NB4 (cell line): ENCODE measurements around the gene KRTAP23-1.

Source experiments
- MYC ChIP-seq: IDR thresholded peaks from 2 replicates; pipeline ENCODE4 v1.6.1; 2011; ENCODE audit warnings: low read depth, low read length
- POLR2A ChIP-seq: IDR thresholded peaks from 2 replicates; pipeline ENCODE4 v1.6.1; 2011; ENCODE audit warnings: mild to moderate bottlenecking; ENCODE audit not compliant: insufficient read length; ENCODE audit errors: extremely low read depth
- TF ChIP-seq, protein P1 (sequence below): IDR thresholded peaks from one replicate; pipeline ENCODE4 v1.5.1; 2012; ENCODE audit warnings: low read depth, low read length
- TF ChIP-seq, protein P2 (sequence below): IDR thresholded peaks from 2 replicates; pipeline ENCODE4 v1.6.1; 2011; ENCODE audit warnings: low read depth, low read length

DNA sequence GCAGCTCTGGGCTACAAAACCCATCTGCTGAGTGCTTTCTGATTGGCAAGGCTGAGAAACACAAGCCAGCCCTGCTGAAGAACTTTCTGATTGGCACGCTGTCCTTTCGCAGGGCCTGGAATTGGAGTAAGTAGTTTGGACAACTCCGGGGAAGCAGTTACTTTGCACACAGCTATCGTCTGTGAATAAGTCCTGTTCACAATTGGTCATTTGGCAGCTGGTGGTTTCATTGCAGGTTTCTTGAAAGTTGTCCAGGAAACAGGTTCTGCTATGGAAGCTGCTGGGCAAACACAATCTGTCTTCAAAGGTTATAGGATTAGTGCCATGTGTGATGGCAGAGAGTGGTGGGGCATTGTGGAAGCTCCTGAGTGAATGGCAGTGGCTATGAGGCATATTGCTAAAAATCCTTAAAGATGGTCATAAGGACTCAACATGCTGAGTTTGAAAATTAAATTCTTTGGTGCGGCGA is 11.1 kb downstream of the KRTAP23-1 start, which contains the start of gene KRTAP27-1:
- TF ChIP-seq, protein P1, sequence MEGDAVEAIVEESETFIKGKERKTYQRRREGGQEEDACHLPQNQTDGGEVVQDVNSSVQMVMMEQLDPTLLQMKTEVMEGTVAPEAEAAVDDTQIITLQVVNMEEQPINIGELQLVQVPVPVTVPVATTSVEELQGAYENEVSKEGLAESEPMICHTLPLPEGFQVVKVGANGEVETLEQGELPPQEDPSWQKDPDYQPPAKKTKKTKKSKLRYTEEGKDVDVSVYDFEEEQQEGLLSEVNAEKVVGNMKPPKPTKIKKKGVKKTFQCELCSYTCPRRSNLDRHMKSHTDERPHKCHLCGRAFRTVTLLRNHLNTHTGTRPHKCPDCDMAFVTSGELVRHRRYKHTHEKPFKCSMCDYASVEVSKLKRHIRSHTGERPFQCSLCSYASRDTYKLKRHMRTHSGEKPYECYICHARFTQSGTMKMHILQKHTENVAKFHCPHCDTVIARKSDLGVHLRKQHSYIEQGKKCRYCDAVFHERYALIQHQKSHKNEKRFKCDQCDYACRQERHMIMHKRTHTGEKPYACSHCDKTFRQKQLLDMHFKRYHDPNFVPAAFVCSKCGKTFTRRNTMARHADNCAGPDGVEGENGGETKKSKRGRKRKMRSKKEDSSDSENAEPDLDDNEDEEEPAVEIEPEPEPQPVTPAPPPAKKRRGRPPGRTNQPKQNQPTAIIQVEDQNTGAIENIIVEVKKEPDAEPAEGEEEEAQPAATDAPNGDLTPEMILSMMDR = no peak
- TF ChIP-seq POLR2A (no peak), MYC (no peak)
- TF ChIP-seq, protein P2, sequence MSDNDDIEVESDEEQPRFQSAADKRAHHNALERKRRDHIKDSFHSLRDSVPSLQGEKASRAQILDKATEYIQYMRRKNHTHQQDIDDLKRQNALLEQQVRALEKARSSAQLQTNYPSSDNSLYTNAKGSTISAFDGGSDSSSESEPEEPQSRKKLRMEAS = no peak
